OCI-LY7 (cell line): ENCODE measurements around the gene GALNT11.

ENCODE experiments used
- CTCF ChIP-seq: fragments of 200-600 bp; sonication (generic); conservative IDR thresholded peaks from 2 replicates; pipeline ENCODE4 v1.5.1; 2014; ENCODE audit warnings: mild to moderate bottlenecking, antibody characterized with exemption, low read length, moderate library complexity, mixed read lengths
- EZH2phosphoT487 ChIP-seq: fragments of 200-600 bp; sonication (generic); IDR thresholded peaks from 2 replicates; pipeline ENCODE4 v1.6.1; 2018; ENCODE audit warnings: low read depth, borderline replicate concordance, mild to moderate bottlenecking, mixed run types, antibody characterized with exemption, low read length, moderate library complexity, mixed read lengths

GRCh38 chr7:152000191-152000590, 25.3 kb upstream of the GALNT11 start:
- TF ChIP-seq EZH2phosphoT487 (no peak), CTCF (no peak)
